NCI-H2227 treated with DMSO at 0.1 percent for 48 hours (cell line): Measurements from ENCODE around the gene IGFBP6.
"Not testable (repeated sequence)": the region's sequence is repeated elsewhere in the genome, so short reads cannot be mapped to it uniquely, and the experiment has no call there.

ENCODE experiments used
- DNase-seq: peaks from one replicate; lab custom pipeline; 2025; lab: John Stamatoyannopoulos, UW

Gene IGFBP6

GRCh38 chr12:53070877-53071492, 26.5 kb upstream of the IGFBP6 start:
- no peak for DNase-seq

- peak; percentile 31 for DNase-seq
Measured at GRCh38 chr12:53071591-53072551, 25.6 kb upstream of the IGFBP6 start.

- DNase-seq: no peak
Measured at GRCh38 chr12:53073881-53074280, 23.6 kb upstream of the IGFBP6 start.

- no peak for DNase-seq
Measured at GRCh38 chr12:53074283-53074998, 23.0 kb upstream of the IGFBP6 start.

GRCh38 chr12:53074999-53075370, 22.5 kb upstream of the IGFBP6 start:
- DNase-seq: no peak

GRCh38 chr12:53076461-53076860, 21.0 kb upstream of the IGFBP6 start:
- no peak for DNase-seq

GRCh38 chr12:53077030-53077429, 20.4 kb upstream of the IGFBP6 start:
- no peak for DNase-seq

- DNase-seq: no peak
Measured at GRCh38 chr12:53078425-53079225, 18.8 kb upstream of the IGFBP6 start.

- peak; percentile 89 for DNase-seq
Measured at GRCh38 chr12:53079226-53080117, 18.0 kb upstream of the IGFBP6 start, which contains the start of gene SPRYD3. SPRYD3 (minus strand) TSS chr12:53079390; CDS start chr12:53079333, 57 bp downstream.

- DNase-seq: no peak
Measured at GRCh38 chr12:53082637-53083175, 14.8 kb upstream of the IGFBP6 start.

- DNase-seq: no peak
Measured at GRCh38 chr12:53086361-53086760, 11.1 kb upstream of the IGFBP6 start.

- no peak for DNase-seq
Measured at GRCh38 chr12:53090105-53090504, 7.4 kb upstream of the IGFBP6 start.

GRCh38 chr12:53090554-53090953, 6.9 kb upstream of the IGFBP6 start:
- no peak for DNase-seq

- DNase-seq: no peak
Measured at GRCh38 chr12:53091756-53092155, 5.7 kb upstream of the IGFBP6 start.

GRCh38 chr12:53093777-53094393, 3.6 kb upstream of the IGFBP6 start:
- no peak for DNase-seq

GRCh38 chr12:53094394-53094787, 3.1 kb upstream of the IGFBP6 start:
- no peak for DNase-seq

- DNase-seq: not testable (repeated sequence)
Measured at GRCh38 chr12:53094796-53095595, 2.5 kb upstream of the IGFBP6 start.

GRCh38 chr12:53095596-53095895, 1.9 kb upstream of the IGFBP6 start:
- not testable (repeated sequence) for DNase-seq

- DNase-seq: no peak
Measured at GRCh38 chr12:53096089-53096741, 1.3 kb upstream of the IGFBP6 start.
